ENCODE results near the gene AUTS2. TPM values are rescaled to one million over a fixed set of nuclear protein-coding genes. Genes with fewer than 3 reads are reported as not detected.
A peak's percentile ranks its signal among the peaks of the same experiment; 100 is the strongest.

AUTS2 gene
- total and polyA plus RNA-seq, 2 of the 8 experiments (the other 6 are each of a cell fraction or from before 2014, with no cell fraction given) = 25.9 to 101 TPM

GRCh38 chr7:70775570-70776156 is 1177.4 kb downstream of the AUTS2 start (continued):
- TF ChIP-seq CHD7 (IDR thresholded peaks at IDR 0.05; ENCODE audit: insufficient replicate concordance, low read length) = no peak
- no peak for TF ChIP-seq EGR1 (IDR thresholded peaks at IDR 0.05; ENCODE audit: borderline replicate concordance, low read depth, low read length)
- TF ChIP-seq JUND (IDR thresholded peaks at IDR 0.05; ENCODE audit: low read length) = no peak
- no peak for TF ChIP-seq EP300 (IDR thresholded peaks at IDR 0.05; ENCODE audit: borderline replicate concordance in 1 of 2, low read depth in 2 of 2, low read length in 2 of 2)
- TF ChIP-seq NANOG (IDR thresholded peaks at IDR 0.05; ENCODE audit: insufficient read depth, low read depth, low read length, poor library complexity, severe bottlenecking) = no peak
- peak in 2 of 3 experiments; percentile 42 to 67; a peak in 3 of 4 replicates for TF ChIP-seq CTCF (IDR thresholded peaks at IDR 0.05; ENCODE audit: control extremely low read depth in 1 of 3, insufficient read depth in 1 of 3, low read depth in 1 of 3, low read length in 3 of 3)
- TF ChIP-seq TAF1 (IDR thresholded peaks at IDR 0.05; ENCODE audit: low read depth, low read length) = no peak
- TF ChIP-seq ASH2L (IDR thresholded peaks at IDR 0.05; ENCODE audit: low read length) = no peak
